ENCODE results near the gene DNM3. TPM values are rescaled to one million over a fixed set of nuclear protein-coding genes. Genes with fewer than 3 reads are reported as not detected.

DNM3 gene
- total RNA-seq, 1 donor from 2014 or later = 7.7 TPM

DNA sequence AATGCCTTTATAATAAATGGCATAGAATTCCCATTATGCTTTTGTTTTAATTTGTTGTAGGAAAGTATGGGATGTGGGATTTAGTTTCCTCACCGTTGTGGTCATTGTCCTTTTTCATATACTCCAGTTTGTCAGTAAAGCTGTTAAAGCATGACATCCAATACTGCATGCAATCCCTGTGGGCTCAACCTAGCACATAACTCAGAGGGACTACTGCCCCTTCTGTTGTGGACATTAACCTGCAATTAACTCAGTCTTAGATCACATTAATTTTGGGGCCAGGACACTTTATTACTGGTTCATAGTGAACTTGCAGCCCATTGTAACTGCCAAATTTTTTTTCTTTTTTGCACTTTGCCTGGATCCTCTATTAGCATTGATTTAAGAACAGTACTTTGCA, 112.5 kb downstream of the DNM3 start:
- DNase-seq (ENCODE audit: low spot score) = no peak
- no peak overlapping the region for H3K27ac Mint-ChIP-seq (ENCODE audit: unreplicated experiment)
- no peak overlapping the region for H3K4me3 Mint-ChIP-seq (ENCODE audit: unreplicated experiment)
- TF ChIP-seq, protein P1, sequence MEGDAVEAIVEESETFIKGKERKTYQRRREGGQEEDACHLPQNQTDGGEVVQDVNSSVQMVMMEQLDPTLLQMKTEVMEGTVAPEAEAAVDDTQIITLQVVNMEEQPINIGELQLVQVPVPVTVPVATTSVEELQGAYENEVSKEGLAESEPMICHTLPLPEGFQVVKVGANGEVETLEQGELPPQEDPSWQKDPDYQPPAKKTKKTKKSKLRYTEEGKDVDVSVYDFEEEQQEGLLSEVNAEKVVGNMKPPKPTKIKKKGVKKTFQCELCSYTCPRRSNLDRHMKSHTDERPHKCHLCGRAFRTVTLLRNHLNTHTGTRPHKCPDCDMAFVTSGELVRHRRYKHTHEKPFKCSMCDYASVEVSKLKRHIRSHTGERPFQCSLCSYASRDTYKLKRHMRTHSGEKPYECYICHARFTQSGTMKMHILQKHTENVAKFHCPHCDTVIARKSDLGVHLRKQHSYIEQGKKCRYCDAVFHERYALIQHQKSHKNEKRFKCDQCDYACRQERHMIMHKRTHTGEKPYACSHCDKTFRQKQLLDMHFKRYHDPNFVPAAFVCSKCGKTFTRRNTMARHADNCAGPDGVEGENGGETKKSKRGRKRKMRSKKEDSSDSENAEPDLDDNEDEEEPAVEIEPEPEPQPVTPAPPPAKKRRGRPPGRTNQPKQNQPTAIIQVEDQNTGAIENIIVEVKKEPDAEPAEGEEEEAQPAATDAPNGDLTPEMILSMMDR (IDR thresholded peaks at IDR 0.05; ENCODE audit: unreplicated experiment) = no peak
- no peaks in the 10 kb centered on the region for H3K27me3 Mint-ChIP-seq (ENCODE audit: unreplicated experiment)
- H3K9me3 Mint-ChIP-seq (ENCODE audit: unreplicated experiment) = no peaks in the 10 kb centered on the region
- no peaks in the 10 kb centered on the region for H3K4me1 Mint-ChIP-seq (ENCODE audit: unreplicated experiment)
- no peaks in the 10 kb centered on the region for H3K36me3 Mint-ChIP-seq (ENCODE audit: low read depth, unreplicated experiment)

DNA sequence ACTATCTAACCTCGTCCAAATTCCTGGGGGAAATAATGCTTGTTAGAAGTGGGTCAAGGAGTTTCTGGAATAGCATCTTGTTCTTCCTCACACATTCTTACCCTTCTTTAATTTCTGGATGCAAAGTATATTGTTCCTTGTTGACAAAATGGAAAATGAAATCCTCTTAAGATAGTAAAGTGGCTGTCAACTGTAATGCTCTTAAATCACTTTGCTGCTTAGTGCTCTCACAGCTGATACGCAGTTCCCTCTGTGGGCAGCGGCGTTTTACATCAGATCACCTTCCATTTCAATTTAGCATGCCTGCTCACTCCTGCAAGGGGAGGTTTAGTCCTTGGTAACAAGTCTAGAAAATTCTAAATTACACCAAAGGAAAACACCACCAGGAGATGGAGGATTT, 113.1 kb downstream of the DNM3 start:
- TF ChIP-seq, protein P1 (IDR thresholded peaks at IDR 0.05; ENCODE audit: unreplicated experiment) = no peak
- Mint-ChIP-seq H3K4me3 (ENCODE audit: unreplicated experiment) (no peak overlapping the region), H3K9me3 (ENCODE audit: unreplicated experiment) (no peaks in the 10 kb centered on the region), H3K4me1 (ENCODE audit: unreplicated experiment) (no peaks in the 10 kb centered on the region), H3K27me3 (ENCODE audit: unreplicated experiment) (no peaks in the 10 kb centered on the region), H3K27ac (ENCODE audit: unreplicated experiment) (no peak overlapping the region), H3K36me3 (ENCODE audit: low read depth, unreplicated experiment) (no peaks in the 10 kb centered on the region)
- DNase-seq (ENCODE audit: low spot score) = no peak

DNA sequence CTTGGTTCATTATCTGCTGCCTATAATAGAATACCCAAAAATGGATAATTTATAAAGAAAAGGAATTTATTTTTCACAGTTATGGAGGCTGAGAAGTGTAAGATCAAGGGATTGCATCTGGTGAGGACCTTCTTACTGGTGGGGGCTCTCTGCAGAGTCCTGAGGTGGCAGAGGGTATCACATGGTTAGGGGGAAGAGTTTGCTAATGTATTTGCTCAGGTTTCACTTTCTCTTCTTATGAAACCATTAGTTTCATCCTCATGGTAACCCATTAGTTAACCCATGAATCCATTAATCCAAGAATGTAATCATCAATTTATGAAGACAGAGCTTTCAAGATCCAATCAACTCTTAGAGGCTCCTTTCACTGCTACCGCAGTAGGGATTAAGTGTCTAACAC, 120.6 kb downstream of the DNM3 start:
- no peaks in the 10 kb centered on the region for H3K27me3 Mint-ChIP-seq (ENCODE audit: unreplicated experiment)
- H3K27ac Mint-ChIP-seq (ENCODE audit: unreplicated experiment) = no peak overlapping the region
- peaks cover 2% of the 10 kb centered on the region for H3K4me1 Mint-ChIP-seq (ENCODE audit: unreplicated experiment)
- H3K4me3 Mint-ChIP-seq (ENCODE audit: unreplicated experiment) = no peak overlapping the region
- no peak for DNase-seq (ENCODE audit: low spot score)
- H3K36me3 Mint-ChIP-seq (ENCODE audit: low read depth, unreplicated experiment) = no peaks in the 10 kb centered on the region
- TF ChIP-seq, protein P1 (IDR thresholded peaks at IDR 0.05; ENCODE audit: unreplicated experiment) = no peak
- no peaks in the 10 kb centered on the region for H3K9me3 Mint-ChIP-seq (ENCODE audit: unreplicated experiment)

DNA sequence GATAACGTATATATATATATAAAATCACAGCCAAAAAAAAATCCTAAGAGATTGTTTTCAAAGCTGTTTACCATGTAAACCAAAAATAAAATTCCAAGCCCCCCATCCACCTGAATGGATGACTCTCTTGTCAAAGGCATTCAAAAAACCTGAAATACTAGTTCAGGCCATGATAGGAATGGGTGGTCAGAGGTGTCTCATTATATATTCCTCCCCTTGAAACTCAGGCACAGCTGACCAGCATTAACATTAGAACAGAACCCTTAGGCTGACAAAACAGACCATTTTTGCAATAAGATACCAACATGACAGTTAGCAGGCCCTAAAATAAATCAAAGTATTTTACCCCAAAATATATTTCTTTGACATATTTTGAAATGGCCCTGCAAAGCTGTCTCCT, 122.5 kb downstream of the DNM3 start:
- Mint-ChIP-seq H3K9me3 (ENCODE audit: unreplicated experiment) (no peaks in the 10 kb centered on the region), H3K4me3 (ENCODE audit: unreplicated experiment) (no peak overlapping the region), H3K4me1 (ENCODE audit: unreplicated experiment) (peaks cover 3% of the 10 kb centered on the region), H3K36me3 (ENCODE audit: low read depth, unreplicated experiment) (no peaks in the 10 kb centered on the region), H3K27ac (ENCODE audit: unreplicated experiment) (no peak overlapping the region), H3K27me3 (ENCODE audit: unreplicated experiment) (no peaks in the 10 kb centered on the region)
- TF ChIP-seq, protein P1 (IDR thresholded peaks at IDR 0.05; ENCODE audit: unreplicated experiment) = no peak
- no peak for DNase-seq (ENCODE audit: low spot score)

DNA sequence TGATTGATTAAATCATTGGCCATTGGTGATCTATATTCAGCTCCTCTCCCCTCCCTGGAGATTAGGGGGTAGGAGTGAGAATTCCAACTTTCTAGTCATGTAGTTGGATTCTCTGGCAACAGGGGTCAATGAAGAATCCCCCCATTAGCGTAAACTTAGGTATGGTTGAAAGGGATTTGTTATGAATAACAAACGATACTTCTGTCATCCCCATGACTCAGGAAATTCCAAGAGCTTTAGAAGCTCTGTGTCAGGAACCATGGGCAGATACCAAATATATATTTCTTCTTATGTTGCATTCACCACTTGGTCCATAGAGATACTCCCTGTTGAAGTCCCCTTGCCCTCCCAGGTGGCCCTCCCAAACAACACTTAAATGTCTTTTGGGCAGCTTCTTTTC, 124.5 kb downstream of the DNM3 start:
- H3K4me3 Mint-ChIP-seq (ENCODE audit: unreplicated experiment) = no peak overlapping the region
- no peak overlapping the region for H3K27ac Mint-ChIP-seq (ENCODE audit: unreplicated experiment)
- H3K36me3 Mint-ChIP-seq (ENCODE audit: low read depth, unreplicated experiment) = no peaks in the 10 kb centered on the region
- DNase-seq (ENCODE audit: low spot score) = no peak
- H3K27me3 Mint-ChIP-seq (ENCODE audit: unreplicated experiment) = no peaks in the 10 kb centered on the region
- H3K4me1 Mint-ChIP-seq (ENCODE audit: unreplicated experiment) = peaks cover 3% of the 10 kb centered on the region
- TF ChIP-seq, protein P1 (IDR thresholded peaks at IDR 0.05; ENCODE audit: unreplicated experiment) = no peak
- no peaks in the 10 kb centered on the region for H3K9me3 Mint-ChIP-seq (ENCODE audit: unreplicated experiment)

Measured in endothelial cell (in vitro differentiated cells).